RWPE1 (cell line): ENCODE data around the gene ESR1.

Experiments used
- CTCF ChIA-PET: fragments of 350-600 bp; sonication (Branson Sonifier 250); formaldehyde crosslinking; extraction: SDS; loops from one replicate; lab custom pipeline; 2021; lab: Yijun Ruan, JAX
- POLR2A ChIA-PET: fragments of 400-600 bp; formaldehyde crosslinking; extraction: SDS; loops from one replicate; lab custom pipeline; 2020; ENCODE audit warnings: antibody characterized with exemption; ENCODE audit not compliant: low non-redundant PET; lab: Yijun Ruan, JAX
- DNase-seq: peaks from one replicate; pipeline ENCODE4 v3.0.0; 2012; ENCODE audit warnings: low spot score
- H3K27ac ChIP-seq: fragments of 450-650 bp; 2 replicates; pipeline ENCODE4 v1.5.1; 2017
- CTCF ChIP-seq: fragments of 450-650 bp; conservative IDR thresholded peaks from 2 replicates; pipeline ENCODE4 v1.5.1; 2017; ENCODE audit warnings: low read depth, mild to moderate bottlenecking

The ESR1 gene

GRCh38 chr6:152004036-152004566 lies 196.6 kb downstream of the ESR1 start:
- TF ChIP-seq CTCF: no peak
- ChIA-PET POLR2A (no interaction called here), CTCF (no interaction called here)
- no peak overlapping the region for H3K27ac ChIP-seq
- DNase-seq: no peak

GRCh38 chr6:152004896-152005295 lies 197.4 kb downstream of the ESR1 start:
- DNase-seq: no peak

GRCh38 chr6:152008779-152009178 lies 201.3 kb downstream of the ESR1 start:
- ChIA-PET CTCF (no interaction called here), POLR2A (no interaction called here)
- no peak overlapping the region for H3K27ac ChIP-seq
- DNase-seq: no peak
- TF ChIP-seq CTCF: no peak

More at GRCh38 chr6:152004896-152005295, 197.4 kb downstream of the ESR1 start:
- CTCF ChIA-PET: no interaction called here
- POLR2A ChIA-PET: no interaction called here
- TF ChIP-seq CTCF: no peak
- no peak overlapping the region for H3K27ac ChIP-seq

- no peak overlapping the region for H3K27ac ChIP-seq
- ChIA-PET CTCF (no interaction called here), POLR2A (no interaction called here)
- DNase-seq: no peak
- TF ChIP-seq CTCF: no peak
Measured at GRCh38 chr6:152012227-152012626, 204.7 kb downstream of the ESR1 start.

GRCh38 chr6:152018876-152019275 lies 211.4 kb downstream of the ESR1 start:
- ChIA-PET CTCF (interaction anchor here (0.6 kb wide), 1 partner anchor 9 kb away, joined by 3 read pairs; no protein-coding TSS in a partner anchor), POLR2A (no interaction called here)
- no peak for TF ChIP-seq CTCF
- DNase-seq: no peak
- H3K27ac ChIP-seq: no peak overlapping the region

GRCh38 chr6:152022303-152022702 lies 214.8 kb downstream of the ESR1 start:
- no peak for TF ChIP-seq CTCF
- ChIA-PET POLR2A (no interaction called here), CTCF (no interaction called here)
- DNase-seq: no peak
- H3K27ac ChIP-seq: no peak overlapping the region

GRCh38 chr6:152023613-152024012 lies 216.1 kb downstream of the ESR1 start:
- CTCF ChIA-PET: no interaction called here
- DNase-seq: no peak
- H3K27ac ChIP-seq: no peak overlapping the region
- TF ChIP-seq CTCF: no peak
- POLR2A ChIA-PET: no interaction called here
